ENCODE measurements around the gene SCD. TPM values are rescaled to one million over a fixed set of nuclear protein-coding genes. Genes with fewer than 3 reads are reported as not detected.

The SCD gene
- total RNA-seq, 2 experiments from 2014 or later, result 1.7 TPM

GRCh38 chr10:100347568-100348195 is 649 bp downstream of the SCD start:
- peak; percentile 4 for ATAC-seq (ENCODE audit: poor library complexity)

GRCh38 chr10:100348389-100348927 is 1.4 kb downstream of the SCD start:
- Histone ChIP-seq H3K4me1 (ENCODE audit: insufficient read depth, low read length) (peaks cover 18% of the 10 kb centered on the region), H3K36me3 (ENCODE audit: insufficient read depth, low read length) (no peaks in the 10 kb centered on the region), H3K9me3 (ENCODE audit: control insufficient read depth in 1 of 2, insufficient read depth in 1 of 2, low read length in 2 of 2) (no peaks in the 10 kb centered on the region), H3K27ac (ENCODE audit: low read depth in 1 of 2, low read length in 2 of 2) (no peak overlapping the region), H3K4me3 (ENCODE audit: low read length) (no peak overlapping the region), H3K27me3 (ENCODE audit: control insufficient read depth in 1 of 2, insufficient read depth in 2 of 2, low read length in 2 of 2) (no peaks in the 10 kb centered on the region)
- H3K27me3 Mint-ChIP-seq, result peaks cover 4% of the 10 kb centered on the region
- ATAC-seq (ENCODE audit: poor library complexity) (no peak), DNase-seq (no peak)
- ChIA-PET CTCF (interaction anchor here (1.2 kb wide), 1 partner anchor 10 kb away, joined by 4 read pairs; no protein-coding TSS in a partner anchor), POLR2A (interaction anchor here (1.1 kb wide), 1 partner anchor 25 kb away, joined by 3 read pairs; no protein-coding TSS in a partner anchor)
- no peaks in the 10 kb centered on the region for H3K9me3 Mint-ChIP-seq
- H3K4me3 Mint-ChIP-seq, result peak overlapping the region; percentile 86
- TF ChIP-seq CTCF (IDR thresholded peaks at IDR 0.05), result no peak
- H3K4me1 Mint-ChIP-seq (ENCODE audit: low read depth), result peaks cover 7% of the 10 kb centered on the region
- H3K36me3 Mint-ChIP-seq (ENCODE audit: low read depth), result no peaks in the 10 kb centered on the region
- H3K27ac Mint-ChIP-seq, result no peak overlapping the region
- intact Hi-C loops (cut with DNase I, micrococcal nuclease), result no loop called here

More at GRCh38 chr10:100347568-100348195, 649 bp downstream of the SCD start:
- Histone ChIP-seq H3K4me3 (ENCODE audit: low read length) (peak overlapping the region; percentile 64), H3K27me3 (ENCODE audit: control insufficient read depth in 1 of 2, insufficient read depth in 2 of 2, low read length in 2 of 2) (no peaks in the 10 kb centered on the region), H3K4me1 (ENCODE audit: insufficient read depth, low read length) (peaks cover 18% of the 10 kb centered on the region), H3K36me3 (ENCODE audit: insufficient read depth, low read length) (no peaks in the 10 kb centered on the region), H3K27ac (ENCODE audit: low read depth in 1 of 2, low read length in 2 of 2) (no peak overlapping the region), H3K9me3 (ENCODE audit: control insufficient read depth in 1 of 2, insufficient read depth in 1 of 2, low read length in 2 of 2) (no peaks in the 10 kb centered on the region)
- ChIA-PET POLR2A (interaction anchor here (3.4 kb wide), 2 partner anchors 23 to 25 kb away, joined by 14 to 15 read pairs; no protein-coding TSS in a partner anchor), CTCF (interaction anchor here (1.1 to 1.8 kb wide), 4 partner anchors 9 to 161 kb away, joined by 3 to 7 read pairs (median 4); no protein-coding TSS in a partner anchor)
- H3K4me1 Mint-ChIP-seq (ENCODE audit: low read depth), result peaks cover 7% of the 10 kb centered on the region
- TF ChIP-seq CTCF (IDR thresholded peaks at IDR 0.05), result no peak
- no peaks in the 10 kb centered on the region for H3K36me3 Mint-ChIP-seq (ENCODE audit: low read depth)
- intact Hi-C loops (cut with DNase I, micrococcal nuclease), result loop anchor here in 1 of 2 experiments (1.0 kb wide), 1 partner anchor 26 kb away; no protein-coding TSS in a partner anchor
- H3K4me3 Mint-ChIP-seq, result peak overlapping the region; percentile 86
- no peaks in the 10 kb centered on the region for H3K9me3 Mint-ChIP-seq
- no peak overlapping the region for H3K27ac Mint-ChIP-seq
- peaks cover 4% of the 10 kb centered on the region for H3K27me3 Mint-ChIP-seq
- DNase-seq, result peak in 1 of 14 experiments; percentile 10

GRCh38 chr10:100349087-100349486 is 2.1 kb downstream of the SCD start:
- DNase-seq (no peak), ATAC-seq (ENCODE audit: poor library complexity) (no peak)
- no peak overlapping the region for H3K27ac ChIP-seq (ENCODE audit: low read depth in 1 of 2, low read length in 2 of 2)
- intact Hi-C loops (cut with DNase I, micrococcal nuclease), result no loop called here
- TF ChIP-seq CTCF (IDR thresholded peaks at IDR 0.05), result no peak
- Mint-ChIP-seq H3K4me3 (peak overlapping the region; percentile 54), H3K27me3 (peaks cover 4% of the 10 kb centered on the region), H3K9me3 (no peaks in the 10 kb centered on the region), H3K36me3 (ENCODE audit: low read depth) (no peaks in the 10 kb centered on the region), H3K27ac (no peak overlapping the region), H3K4me1 (ENCODE audit: low read depth) (peaks cover 7% of the 10 kb centered on the region)
- ChIA-PET CTCF (interaction anchor here (0.8 kb wide), 1 partner anchor 133 kb away, joined by 3 read pairs; no protein-coding TSS in a partner anchor), POLR2A (interaction anchor here (1.1 kb wide), 1 partner anchor 24 kb away, joined by 3 read pairs; no protein-coding TSS in a partner anchor)
- no peaks in the 10 kb centered on the region for H3K9me3 ChIP-seq (ENCODE audit: control insufficient read depth in 1 of 2, insufficient read depth in 1 of 2, low read length in 2 of 2)
- H3K4me1 ChIP-seq (ENCODE audit: insufficient read depth, low read length), result peaks cover 18% of the 10 kb centered on the region
- H3K4me3 ChIP-seq (ENCODE audit: low read length), result no peak overlapping the region
- H3K27me3 ChIP-seq (ENCODE audit: control insufficient read depth in 1 of 2, insufficient read depth in 2 of 2, low read length in 2 of 2), result no peaks in the 10 kb centered on the region
- no peaks in the 10 kb centered on the region for H3K36me3 ChIP-seq (ENCODE audit: insufficient read depth, low read length)
